Middle frontal gyrus (tissue), 1 donor: ENCODE data around the gene PRPSAP2.
"Not testable (repeated sequence)": the region's sequence is repeated elsewhere in the genome, so short reads cannot be mapped to it uniquely, and the experiment has no call there.

Source experiments
- DNase-seq: peaks from one replicate; pipeline ENCODE4 v3.0.0-alpha.2; 2015; ENCODE audit warnings: low spot score; ENCODE audit errors: extremely low spot score

The PRPSAP2 gene

DNA sequence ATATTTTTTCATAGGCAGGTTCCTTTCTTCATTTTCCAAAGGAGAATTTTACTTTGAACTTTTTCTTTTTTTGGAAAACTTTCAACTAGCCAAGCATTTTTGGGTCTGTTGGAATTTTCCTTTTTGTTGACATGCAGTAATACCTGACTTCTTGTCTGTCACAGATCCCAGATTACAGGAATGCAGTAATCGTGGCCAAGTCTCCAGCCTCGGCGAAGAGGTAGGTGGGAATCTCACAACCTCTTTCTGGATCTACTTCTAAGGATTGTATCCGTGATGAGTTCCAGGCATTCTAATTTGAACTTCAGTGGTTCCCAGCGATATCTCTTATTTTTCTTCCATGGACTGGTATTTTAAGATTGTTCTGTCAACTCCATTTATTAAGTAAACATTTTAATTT lies 31.7 kb downstream of the PRPSAP2 start:
- no peak for DNase-seq

DNA sequence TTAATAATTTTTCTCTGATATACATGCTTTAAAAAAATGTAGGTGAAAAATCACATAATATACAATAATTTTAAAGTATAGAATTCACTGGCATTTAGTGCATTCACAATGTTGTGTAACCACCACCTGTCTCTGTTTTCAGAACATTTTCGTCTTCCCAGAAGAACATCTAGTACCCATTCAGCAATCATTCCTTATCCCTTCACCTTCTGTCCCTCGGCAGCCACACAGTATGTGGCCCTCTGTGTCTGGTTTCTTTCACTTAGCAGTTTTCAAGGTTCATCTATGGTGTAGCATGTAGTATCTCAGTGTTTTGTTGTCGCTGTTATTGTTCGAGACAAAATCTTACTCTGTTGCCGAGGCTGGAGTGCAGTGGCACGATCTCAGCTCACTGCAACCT lies 33.6 kb downstream of the PRPSAP2 start:
- DNase-seq = no peak

DNA sequence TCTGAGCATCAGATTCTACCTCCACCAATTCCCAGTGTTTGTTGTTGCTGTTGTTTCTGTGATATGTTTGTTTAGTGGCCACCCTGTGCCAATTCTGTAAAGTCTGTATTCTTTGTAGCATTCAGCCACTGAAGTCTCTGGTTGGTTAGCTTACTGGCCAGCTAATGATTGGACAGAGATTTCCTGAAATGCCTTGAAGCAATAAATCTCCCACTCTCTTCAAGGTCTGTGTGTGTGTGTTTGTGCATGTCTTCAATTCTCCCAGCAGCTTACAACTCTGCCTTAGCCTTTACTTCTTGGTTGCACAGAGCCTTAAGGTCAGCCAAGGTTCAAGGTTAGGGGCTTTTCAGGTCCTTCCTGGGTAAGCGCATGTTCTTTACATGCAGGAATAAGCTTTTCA lies 38.2 kb downstream of the PRPSAP2 start:
- no peak for DNase-seq

DNA sequence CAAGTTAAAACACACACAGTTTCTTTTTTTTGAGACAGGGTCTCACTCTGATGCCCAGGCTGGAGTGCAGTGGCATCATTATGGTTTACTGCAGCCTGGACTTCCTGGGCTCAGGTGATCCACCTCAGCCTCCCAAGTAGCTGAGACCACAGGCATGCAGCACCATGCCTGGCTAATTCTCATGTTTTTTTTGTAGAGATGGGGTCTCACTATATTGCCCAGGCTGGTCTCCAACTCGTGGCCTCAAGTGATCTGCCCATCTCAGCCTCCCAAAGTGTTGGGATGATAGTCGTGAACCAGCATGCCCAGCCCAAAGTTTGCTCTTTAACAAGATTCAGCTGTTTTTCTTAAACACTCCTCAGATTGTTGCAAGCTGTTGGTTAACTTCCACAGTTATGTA lies 39.0 kb downstream of the PRPSAP2 start:
- no peak for DNase-seq

DNA sequence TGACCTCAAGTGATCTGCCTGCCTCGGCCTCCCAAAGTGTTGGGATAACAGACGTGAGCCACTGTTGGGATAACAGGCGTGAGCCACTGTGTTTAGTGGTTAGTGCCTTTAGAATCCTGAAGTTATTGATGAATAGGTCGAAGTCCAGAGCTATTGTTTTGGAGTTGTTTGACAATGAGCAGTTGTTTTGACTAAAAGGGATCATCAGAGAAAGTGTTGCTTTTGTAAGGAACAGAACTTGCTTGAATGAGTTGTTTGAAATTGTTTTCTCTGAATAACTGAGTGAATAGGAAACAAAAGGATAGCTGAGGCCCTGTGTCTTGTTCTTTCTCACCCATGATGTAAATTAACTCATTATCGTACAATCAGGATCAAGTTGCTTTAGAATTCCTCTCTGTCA lies 46.6 kb downstream of the PRPSAP2 start:
- no peak for DNase-seq

DNA sequence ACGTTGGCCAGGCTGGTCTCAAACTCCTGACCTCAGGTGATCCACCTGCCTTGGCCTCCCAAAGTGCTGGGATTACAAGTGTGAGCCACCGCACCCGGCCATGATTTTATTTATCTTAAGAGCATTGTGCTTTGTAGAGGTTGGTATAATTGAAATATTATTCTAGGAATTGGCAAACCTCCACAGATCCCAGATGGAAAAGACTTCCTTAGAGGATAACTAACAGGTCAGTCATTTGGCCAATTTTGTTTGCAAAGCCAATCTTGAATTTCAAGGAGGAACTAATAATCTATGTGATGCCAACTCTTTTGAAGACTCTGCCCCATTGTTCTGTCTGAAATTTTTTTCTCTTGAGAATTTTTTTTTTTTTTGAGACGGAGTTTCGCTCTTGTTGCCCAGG lies 47.3 kb downstream of the PRPSAP2 start:
- no peak for DNase-seq

DNA sequence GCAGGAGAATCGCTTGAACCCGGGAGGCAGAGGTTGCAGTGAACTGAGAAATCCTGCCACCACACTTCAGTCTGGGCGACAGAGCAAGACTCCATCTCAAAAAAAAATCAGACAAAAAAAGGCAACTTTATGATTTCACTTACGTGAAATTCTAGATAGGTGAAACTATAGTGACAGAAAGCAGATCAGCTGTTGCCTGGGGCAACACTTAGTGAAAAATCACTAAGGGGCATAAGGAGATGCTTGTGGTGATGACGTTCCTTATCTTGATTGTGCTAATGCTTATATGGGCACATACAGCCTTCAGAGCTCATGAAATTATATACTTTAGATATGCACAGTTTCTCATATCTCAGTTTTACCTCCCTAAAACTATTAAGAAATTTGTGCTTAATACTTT lies 52.4 kb downstream of the PRPSAP2 start:
- DNase-seq = no peak

DNA sequence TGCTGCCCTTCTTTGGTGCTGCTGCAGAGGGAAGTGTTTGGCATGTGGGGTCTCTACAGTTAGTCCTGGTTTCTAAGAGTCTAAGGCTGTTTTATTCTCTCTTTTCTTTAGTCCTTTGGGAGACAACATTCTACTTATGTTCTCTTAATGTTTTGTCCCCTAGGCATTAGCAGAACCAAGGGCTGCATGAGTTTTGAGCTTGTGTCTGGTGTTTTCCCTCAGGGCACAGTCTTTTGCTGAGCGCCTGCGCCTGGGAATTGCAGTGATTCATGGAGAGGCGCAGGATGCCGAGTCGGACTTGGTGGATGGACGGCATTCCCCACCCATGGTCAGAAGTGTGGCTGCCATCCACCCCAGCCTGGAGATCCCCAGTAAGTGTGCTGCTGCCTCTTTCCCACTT lies 53.0 kb downstream of the PRPSAP2 start:
- DNase-seq = no peak

DNA sequence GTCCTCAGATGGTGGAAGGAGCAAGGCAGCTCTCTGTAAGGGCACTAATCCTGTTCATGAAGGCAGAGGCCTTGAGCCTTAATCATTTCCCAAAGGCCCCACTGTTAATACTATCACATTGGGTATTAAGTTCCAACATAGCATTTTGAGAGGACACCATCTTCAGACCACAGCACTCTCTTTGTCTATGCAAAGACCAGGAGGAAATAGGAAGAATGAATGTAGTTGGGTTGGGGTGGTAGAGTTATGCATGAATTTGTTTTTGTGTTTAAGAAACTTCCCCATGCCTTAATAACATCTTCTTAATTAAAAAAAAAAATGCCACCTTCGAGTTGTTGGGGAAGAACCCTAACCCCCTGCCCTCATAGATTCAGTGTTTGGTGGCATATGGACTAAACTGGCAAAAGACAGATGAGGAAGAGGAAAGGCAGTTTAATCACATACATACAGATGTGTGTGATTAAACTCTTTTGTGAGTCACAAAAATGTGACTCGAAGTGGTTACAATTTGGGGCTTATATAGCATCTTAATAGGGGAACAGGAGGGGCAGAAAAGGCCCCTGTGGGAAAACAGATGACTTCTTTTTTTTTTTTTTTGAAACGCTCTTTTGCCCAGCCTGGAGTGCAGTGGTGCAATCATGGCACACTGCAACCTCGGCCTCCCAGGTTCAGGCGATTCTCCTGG lies 59.0 kb downstream of the PRPSAP2 start:
- DNase-seq = no peak

DNA sequence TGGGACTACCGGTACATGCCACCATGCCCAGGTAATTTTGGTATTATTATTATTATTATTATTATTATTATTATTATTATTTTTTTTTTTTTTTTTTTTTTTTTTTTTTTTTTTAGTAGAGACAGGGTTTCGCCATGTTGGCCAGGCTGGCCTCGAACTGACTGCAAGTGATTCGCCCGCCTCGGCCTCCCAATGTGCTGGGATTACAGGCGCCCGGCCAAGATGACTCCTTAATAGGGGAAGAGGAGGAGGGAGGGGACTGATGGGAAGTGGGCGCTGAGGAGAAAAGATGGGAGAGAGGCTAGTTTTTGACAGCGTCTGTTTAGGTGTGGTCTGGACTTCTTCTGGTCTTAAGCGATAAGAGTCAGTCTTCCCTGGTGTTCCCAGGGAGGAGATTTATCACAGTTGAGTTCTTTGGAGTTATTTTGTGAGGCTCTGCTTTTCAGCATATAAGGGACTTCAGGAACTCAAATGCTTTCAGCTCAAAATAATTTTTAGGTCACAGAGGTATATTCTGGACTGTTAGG lies 59.6 kb downstream of the PRPSAP2 start:
- no peak for DNase-seq

DNA sequence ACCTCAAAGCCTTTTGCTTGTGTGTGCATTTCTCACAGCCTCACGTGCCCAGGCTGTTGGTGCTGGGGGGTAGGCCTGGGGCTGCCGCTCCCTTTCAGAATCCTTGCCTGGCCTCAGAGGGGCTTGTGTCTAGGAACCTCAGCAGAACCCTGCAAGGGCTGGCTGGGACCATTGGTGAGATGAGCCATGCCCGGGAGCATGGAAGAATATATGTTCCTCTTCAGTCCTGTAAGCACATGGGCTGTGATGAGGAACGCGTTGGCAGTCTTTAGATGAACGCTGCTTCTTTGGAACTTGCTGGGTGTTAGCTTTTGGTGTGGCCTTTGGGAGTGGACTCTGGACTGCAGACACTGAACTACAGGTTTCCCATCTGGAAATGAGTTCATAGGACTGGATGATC lies 62.0 kb downstream of the PRPSAP2 start:
- DNase-seq = no peak

DNA sequence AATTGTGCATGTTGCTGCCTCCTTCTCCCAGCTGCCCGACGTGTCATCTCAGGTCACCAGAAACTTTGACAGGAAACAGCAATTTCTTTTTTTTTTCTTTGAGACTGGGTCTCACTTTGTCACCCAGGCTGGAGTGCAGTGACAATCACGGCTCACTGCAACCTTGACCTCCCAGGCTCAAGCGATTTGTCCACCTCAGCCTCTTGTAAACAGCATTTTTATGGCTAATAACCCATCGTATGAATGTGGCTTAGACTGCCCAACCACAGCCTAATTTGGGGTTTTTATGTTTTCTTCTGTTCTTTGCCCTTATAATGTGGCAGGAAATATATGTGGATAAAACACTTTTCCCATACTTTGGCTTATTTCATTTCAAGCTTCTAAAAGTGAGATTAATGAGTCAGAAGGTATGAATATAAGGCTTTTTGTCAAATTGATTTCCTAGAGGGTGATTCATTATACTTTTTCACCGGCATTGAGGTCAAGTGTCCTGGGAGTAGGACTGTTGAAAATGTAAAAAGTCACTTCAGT lies 63.0 kb downstream of the PRPSAP2 start:
- DNase-seq = no peak

DNA sequence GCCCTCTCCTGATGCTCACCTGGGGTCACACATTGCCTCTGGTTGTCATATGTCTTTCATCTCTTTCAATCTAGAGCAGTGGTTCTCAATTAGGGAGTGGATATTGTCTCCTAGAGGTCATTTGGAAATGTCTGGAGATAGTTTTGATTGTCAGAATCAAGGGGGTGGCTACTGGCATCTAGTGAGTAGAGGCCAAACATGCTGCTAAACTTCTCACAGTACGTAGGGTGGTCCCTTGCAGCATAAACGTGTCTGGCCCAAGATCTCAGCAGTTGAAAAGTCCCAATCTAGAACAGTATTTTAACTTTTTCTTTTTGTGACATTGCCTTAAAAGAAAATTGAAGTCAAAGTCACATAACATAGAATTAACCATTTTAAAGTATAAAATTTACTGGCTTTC lies 63.6 kb downstream of the PRPSAP2 start:
- no peak for DNase-seq

DNA sequence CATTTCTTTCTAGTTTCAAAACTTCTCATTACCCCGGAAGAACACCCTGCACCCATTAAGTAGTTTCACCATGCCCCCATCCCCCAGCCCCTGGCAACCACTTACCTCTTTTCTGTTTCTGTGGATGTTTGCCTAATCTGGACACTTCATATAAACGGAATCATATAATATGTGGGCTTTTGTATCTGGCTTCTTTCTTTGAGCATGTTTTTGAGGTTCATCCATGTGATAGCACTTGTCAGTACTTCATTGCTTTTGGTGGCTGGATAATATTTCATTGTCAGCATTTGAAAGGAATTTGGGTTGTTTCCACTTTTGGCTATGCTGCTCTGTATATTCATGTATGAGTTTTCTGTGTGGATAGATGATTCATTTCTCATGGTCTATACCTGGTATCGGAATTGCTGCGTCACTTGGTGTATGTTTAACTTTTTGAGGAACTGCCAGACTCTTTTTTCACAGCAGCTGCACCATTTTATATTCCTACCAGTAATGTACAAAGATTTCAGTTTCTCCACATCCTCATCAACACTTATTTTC lies 64.1 kb downstream of the PRPSAP2 start:
- no peak for DNase-seq

DNA sequence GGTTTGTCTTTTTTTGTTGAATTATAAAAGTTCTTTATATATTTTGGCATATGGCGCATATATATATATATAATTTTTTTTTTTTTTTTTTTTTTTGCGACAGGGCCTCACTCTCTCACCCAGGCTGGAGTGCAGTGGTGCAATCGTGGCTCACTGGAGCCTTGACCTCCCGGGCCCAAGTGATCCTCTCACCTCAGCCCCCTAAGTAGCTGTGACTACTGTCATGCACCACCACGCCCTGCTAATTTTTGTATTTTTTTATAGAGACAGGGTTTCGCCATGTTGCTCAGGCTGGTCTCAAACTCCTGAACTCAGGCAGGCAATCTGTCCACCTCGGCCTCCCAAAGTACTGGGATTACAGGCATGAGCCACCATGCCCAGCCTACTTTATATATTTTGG lies 64.7 kb downstream of the PRPSAP2 start:
- not testable (repeated sequence) for DNase-seq

DNA sequence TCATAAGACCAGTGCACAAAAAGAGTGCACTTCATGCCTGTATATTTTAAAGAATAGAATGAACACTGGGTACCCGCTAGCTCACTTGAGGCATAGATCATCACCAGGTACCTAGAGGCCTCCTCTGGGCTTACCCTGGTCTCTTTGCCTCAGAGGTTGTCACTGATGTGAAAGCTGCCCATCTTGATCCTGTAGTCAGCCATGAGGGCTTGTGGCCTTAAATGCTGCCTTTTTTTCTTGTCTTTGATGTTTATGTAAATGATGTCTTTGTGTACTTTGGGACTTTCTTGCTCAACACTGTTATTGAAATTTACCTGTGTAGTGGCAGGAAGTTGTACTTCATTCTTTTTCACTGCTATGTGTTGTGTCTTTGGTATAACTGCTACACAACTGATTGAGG lies 67.3 kb downstream of the PRPSAP2 start:
- DNase-seq = no peak

DNA sequence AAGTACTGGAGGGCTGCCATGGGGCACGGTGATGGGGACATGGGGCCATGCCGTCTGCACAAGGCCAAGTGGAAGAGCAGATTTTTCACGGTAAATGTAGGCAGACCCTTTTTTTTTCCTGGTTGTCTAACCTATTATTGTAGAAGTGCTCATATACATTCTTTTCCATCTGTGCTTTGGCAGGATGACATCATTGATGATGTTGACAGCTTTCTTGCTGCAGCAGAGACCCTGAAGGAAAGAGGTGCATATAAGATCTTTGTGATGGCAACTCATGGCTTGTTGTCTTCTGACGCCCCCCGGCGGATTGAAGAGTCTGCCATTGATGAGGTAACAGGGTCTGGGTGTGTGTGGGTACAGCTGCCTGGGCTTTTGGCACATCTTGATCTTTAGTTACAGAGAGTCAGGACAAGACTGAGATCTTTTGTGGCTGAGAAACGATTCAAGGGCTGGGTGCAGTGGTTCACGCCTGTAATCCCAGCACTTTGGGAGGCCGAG lies 70.7 kb downstream of the PRPSAP2 start:
- DNase-seq = no peak

DNA sequence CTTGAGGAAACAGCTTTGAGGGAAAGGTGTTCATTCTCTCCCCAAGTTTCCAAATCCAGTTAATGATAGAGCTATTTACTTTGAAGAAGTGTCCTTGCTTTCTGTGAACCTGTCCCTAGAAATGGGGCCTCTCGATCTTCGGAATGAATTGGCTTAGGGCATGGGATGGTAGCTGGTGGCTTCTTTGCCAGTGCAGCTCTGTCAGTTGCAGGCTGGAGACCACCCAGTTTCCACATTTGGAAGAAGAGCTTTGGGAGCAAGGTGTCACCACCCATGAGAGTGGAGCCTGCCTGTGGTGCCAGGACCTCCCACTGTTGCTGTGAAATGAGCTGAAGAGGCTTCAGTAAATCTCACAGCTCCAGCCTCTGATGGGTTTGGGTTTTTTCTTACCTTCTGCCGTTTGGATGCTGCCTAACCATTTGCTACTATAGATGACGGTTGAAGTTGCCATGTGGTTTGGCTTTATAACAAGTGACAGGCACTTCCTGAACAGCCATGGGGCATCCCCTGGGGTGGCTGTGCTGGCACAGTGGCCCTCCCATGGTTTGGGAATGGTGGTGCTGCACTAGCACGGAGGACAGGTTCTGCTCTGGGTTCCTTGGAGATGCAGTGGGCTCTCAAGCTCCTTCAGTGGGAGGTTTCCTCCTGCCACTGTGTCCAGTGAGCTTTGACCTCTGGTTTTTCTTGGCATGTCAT lies 74.6 kb downstream of the PRPSAP2 start:
- DNase-seq = no peak

DNA sequence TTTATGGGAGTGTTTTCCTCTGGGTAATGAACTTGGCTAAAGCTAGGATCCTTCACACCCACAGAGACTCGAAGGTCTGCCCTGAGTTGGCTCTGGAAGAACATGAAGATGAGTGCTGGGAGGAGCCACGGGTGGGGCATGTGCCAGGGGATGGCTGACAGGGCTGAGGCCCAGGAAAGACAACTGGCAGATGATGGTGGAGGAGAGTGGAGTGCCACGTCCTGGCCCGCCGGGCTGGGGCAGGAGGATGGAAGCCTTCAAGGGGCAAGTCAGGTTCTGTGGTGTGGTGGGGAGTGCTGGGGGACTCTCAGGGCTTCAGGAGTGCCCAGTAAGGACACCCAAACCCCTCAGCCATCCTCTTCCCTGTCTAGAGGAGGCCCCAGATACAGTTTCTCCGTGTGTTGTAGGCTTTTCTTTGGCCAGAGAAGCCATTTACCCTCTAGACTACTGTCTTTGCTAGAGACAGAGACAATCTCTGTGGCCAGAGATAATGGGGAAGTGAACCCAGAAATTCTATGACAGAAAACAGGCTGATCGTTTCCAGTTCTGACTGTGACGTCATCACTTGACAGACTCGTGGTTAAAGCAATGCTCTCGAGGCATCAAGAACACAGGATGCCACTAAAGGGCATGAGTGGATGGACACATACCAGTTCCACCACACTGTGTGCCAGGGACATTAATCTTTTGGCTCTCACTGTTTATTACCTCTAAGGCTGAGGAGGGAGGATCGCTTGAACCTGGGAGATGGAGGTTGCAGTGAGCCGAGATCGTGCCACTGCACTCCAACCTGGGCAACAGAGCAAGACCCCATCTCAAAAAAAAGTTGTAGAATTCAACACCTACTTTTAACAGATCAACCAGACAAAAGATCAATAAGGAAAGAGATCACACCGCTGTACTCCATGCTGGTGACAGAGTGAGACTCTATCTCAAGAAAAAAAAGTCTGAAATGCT lies 75.4 kb downstream of the PRPSAP2 start:
- no peak for DNase-seq

DNA sequence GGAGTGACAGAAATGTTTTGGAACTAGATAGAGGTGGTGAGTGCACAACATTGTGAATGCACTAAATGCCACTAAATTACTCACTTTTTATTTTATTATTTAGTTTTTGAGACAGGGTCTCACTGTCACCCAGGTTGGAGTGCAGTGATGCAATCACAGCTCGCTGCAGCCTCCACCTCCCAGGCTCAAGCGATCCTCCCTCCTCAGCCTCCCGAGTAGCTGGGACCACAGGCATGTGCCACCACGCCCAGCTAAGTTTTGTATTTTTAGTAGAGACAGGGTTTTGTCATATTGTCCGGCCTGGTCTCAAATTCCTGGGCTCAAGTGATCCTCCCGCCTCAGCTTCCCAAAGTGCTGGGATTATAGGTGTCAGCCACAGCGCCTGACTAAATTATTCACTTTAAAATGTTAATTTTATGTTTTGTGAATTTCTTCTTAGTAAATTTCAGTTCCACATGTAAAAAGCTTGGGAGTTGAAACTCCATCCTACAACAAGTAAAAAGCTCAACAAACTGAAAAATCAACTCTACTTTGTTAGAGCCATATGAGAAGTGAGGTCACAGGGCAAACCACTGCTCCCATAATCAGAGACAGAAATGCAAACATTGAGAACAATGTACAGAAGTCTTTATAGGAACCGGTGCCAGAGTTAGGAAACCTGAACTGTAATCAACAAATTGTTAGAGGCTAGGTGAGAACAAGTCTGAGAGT lies 80.2 kb downstream of the PRPSAP2 start:
- no peak for DNase-seq

DNA sequence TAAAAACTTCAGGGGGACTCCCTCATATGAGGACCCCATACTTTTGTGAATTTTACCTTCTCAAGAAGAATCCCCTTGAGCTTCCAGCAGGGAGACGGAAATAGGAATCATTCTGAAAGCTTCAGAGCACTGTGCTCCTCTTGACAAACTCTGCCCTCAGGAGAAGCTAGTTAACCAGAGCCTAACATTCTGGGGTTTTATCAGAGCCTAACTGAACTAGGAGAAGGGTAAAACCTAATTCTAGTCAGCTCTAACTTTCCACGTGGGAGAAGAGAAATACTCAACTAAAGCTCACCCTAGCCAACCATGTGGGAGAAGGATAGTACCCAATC lies 80.7 kb downstream of the PRPSAP2 start:
- DNase-seq = no peak
